Smooth muscle cell (in vitro differentiated cells): ENCODE results near the gene GSPT1. TPM values are rescaled to one million over a fixed set of nuclear protein-coding genes. Genes with fewer than 3 reads are reported as not detected.
A peak's percentile ranks its signal among the peaks of the same experiment; 100 is the strongest.
"Not testable (repeated sequence)": the region's sequence is repeated elsewhere in the genome, so short reads cannot be mapped to it uniquely, and the experiment has no call there.

ENCODE experiments used
- DNase-seq: peaks from one replicate; lab custom pipeline; 2025; ENCODE audit not compliant: unreplicated experiment; lab: John Stamatoyannopoulos, UW
- H2AFZ ChIP-seq: fragments of 200-600 bp; sonication (generic); 2 replicates; pipeline ENCODE4 v1.6.0; 2016; ENCODE audit warnings: antibody characterized with exemption, low read depth, mild to moderate bottlenecking
- H3F3A ChIP-seq: fragments of 200-600 bp; sonication (generic); 2 replicates; pipeline ENCODE4 v1.6.0; 2017; ENCODE audit warnings: antibody characterized with exemption, low read depth
- H3K27ac ChIP-seq: fragments of 200-600 bp; sonication (generic); 2 replicates; pipeline ENCODE4 v1.5.1; 2016; ENCODE audit warnings: low read depth, mild to moderate bottlenecking
- H3K27me3 ChIP-seq: fragments of 200-600 bp; sonication (generic); 2 replicates; pipeline ENCODE4 v1.6.1; 2016; ENCODE audit warnings: low read depth, mild to moderate bottlenecking
- H3K36me3 ChIP-seq: fragments of 200-600 bp; sonication (generic); 2 replicates; pipeline ENCODE4 v1.5.1; 2016; ENCODE audit warnings: low read depth
- H3K4me1 ChIP-seq: fragments of 200-600 bp; sonication (generic); 2 replicates; pipeline ENCODE4 v1.5.1; 2016; ENCODE audit warnings: low read depth
- H3K4me2 ChIP-seq: fragments of 200-600 bp; sonication (generic); 2 replicates; pipeline ENCODE4 v1.6.0; 2016; ENCODE audit warnings: mild to moderate bottlenecking
- H3K4me3 ChIP-seq: fragments of 200-600 bp; sonication (generic); 2 replicates; pipeline ENCODE4 v1.5.1; 2016; ENCODE audit warnings: mild to moderate bottlenecking
- H3K79me2 ChIP-seq: fragments of 200-600 bp; sonication (generic); 2 replicates; pipeline ENCODE4 v1.6.0; 2016; ENCODE audit warnings: low read depth, mild to moderate bottlenecking
- H3K9ac ChIP-seq: fragments of 200-600 bp; sonication (generic); 2 replicates; pipeline ENCODE4 v1.6.0; 2016; ENCODE audit warnings: low read depth
- H3K9me3 ChIP-seq: fragments of 200-600 bp; sonication (generic); replicated peaks from 2 replicates; pipeline ENCODE4 v1.5.1; 2016; ENCODE audit warnings: low read depth
- H4K20me1 ChIP-seq: fragments of 200-600 bp; sonication (generic); 2 replicates; pipeline ENCODE4 v1.6.0; 2016; ENCODE audit warnings: low read depth
- WGBS: methylation state at CpG from one replicate; pipeline ENCODE4 v1.1.7; 2016; ENCODE audit warnings: low lambda C conversion rate; 5-methylcytosine and 5-hydroxymethylcytosine counted together
- polyA plus RNA-seq: library from polyadenylated mRNA; unstranded; fragments of >200 nt; fragmentation: Nextera tagmentation; extraction: Ambion mirVana; gene quantifications from 2 replicates; pipeline ENCODE4 v1.2.1, GENCODE V29; 2016
- total RNA-seq: library from RNA; depleted of rRNA; stranded (reverse); fragments of >200 nt; gene quantifications from 2 replicates; pipeline ENCODE4 v1.2.3, GENCODE V29; 2014
- TF ChIP-seq, protein P1 (sequence below): fragments of 200-600 bp; sonication (generic); IDR thresholded peaks from 2 replicates; pipeline ENCODE4 v1.5.1; 2017; ENCODE audit warnings: borderline replicate concordance, mild to moderate bottlenecking, antibody characterized with exemption; ENCODE audit not compliant: insufficient read depth, poor library complexity, severe bottlenecking

GSPT1 gene
- total and polyA plus RNA-seq, 2 experiments from 2014 or later: 79.1 to 85.4 TPM

DNA sequence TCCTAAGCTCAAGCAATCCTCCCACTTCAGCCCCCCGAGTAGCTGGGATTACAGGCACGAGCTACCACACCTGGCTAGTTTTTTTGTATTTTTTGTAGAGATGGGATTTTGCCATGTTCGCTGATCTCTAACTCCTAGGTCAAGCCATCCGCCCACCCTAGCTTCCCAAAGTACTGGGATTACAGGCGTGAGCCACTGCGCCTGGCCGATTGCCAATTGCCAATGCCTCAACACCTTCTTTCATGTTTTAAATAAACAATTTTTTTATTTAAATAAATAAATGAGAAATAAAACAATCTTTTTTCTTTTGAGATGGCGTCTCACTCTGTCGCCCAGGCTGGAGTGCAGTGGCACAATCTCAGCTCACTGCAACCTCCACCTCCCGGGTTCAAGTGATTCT is 8.3 kb upstream of the GSPT1 start:
- 92% methylated on average over 10 of the region's 10 CpGs for WGBS
- not testable (repeated sequence) for H3K27ac ChIP-seq, H4K20me1 ChIP-seq, H2AFZ ChIP-seq, H3K4me1 ChIP-seq, H3K4me2 ChIP-seq, H3F3A ChIP-seq, DNase-seq, H3K4me3 ChIP-seq, H3K9me3 ChIP-seq, H3K27me3 ChIP-seq, H3K9ac ChIP-seq, H3K36me3 ChIP-seq, H3K79me2 ChIP-seq

DNA sequence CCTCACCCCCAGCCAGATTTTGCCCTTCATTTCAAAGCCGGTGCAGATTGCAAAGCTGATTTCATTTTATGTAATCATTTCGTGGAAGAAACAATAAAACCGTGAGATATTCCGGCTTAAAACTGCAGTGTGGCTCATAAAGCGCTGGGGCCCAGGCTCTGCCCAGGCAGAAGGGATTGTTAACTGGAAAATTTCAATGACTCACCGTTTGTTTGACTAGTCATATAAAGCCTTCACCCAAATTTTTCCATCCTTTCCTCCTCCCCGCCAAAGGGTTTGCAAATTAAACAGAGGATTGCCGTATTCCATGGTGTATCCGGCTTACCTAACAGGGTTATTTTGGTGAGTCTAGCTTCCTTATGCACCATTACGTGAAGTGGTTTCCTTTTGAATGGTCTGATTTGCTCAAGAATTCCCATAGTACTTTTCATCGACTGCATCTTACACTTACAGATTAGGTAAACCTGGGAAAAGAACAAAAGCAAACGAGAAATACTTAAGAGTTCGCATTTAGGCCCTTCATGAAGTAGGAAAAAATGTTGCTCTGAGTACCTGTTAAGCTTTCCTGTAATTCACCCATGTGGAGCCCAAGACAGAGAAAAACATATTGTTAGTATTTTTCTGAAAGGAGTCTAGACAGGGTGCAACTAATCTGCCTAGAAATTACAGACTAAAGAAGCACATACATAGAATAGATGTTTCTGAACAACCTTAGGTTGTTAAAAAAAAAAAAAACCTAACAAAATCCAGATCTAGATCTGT is 949 bp upstream of the GSPT1 start:
- peak overlapping the region; percentile 67 for H3K4me3 ChIP-seq
- peaks cover 30% of the 10 kb centered on the region for H4K20me1 ChIP-seq
- TF ChIP-seq, protein P1, sequence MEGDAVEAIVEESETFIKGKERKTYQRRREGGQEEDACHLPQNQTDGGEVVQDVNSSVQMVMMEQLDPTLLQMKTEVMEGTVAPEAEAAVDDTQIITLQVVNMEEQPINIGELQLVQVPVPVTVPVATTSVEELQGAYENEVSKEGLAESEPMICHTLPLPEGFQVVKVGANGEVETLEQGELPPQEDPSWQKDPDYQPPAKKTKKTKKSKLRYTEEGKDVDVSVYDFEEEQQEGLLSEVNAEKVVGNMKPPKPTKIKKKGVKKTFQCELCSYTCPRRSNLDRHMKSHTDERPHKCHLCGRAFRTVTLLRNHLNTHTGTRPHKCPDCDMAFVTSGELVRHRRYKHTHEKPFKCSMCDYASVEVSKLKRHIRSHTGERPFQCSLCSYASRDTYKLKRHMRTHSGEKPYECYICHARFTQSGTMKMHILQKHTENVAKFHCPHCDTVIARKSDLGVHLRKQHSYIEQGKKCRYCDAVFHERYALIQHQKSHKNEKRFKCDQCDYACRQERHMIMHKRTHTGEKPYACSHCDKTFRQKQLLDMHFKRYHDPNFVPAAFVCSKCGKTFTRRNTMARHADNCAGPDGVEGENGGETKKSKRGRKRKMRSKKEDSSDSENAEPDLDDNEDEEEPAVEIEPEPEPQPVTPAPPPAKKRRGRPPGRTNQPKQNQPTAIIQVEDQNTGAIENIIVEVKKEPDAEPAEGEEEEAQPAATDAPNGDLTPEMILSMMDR: no peak
- WGBS: 37% methylated on average over 13 of the region's 13 CpGs
- H2AFZ ChIP-seq: peak overlapping the region; percentile 90
- H3K27ac ChIP-seq: peak overlapping the region; percentile 77
- H3K9me3 ChIP-seq: no peaks in the 10 kb centered on the region
- no peaks in the 10 kb centered on the region for H3F3A ChIP-seq
- peak overlapping the region; percentile 39 for H3K9ac ChIP-seq
- no peaks in the 10 kb centered on the region for H3K27me3 ChIP-seq
- H3K36me3 ChIP-seq: no peaks in the 10 kb centered on the region
- peak overlapping the region; percentile 86 for H3K4me2 ChIP-seq
- peaks cover 33% of the 10 kb centered on the region for H3K79me2 ChIP-seq
- H3K4me1 ChIP-seq: peaks cover 22% of the 10 kb centered on the region
- no peak for DNase-seq

DNA sequence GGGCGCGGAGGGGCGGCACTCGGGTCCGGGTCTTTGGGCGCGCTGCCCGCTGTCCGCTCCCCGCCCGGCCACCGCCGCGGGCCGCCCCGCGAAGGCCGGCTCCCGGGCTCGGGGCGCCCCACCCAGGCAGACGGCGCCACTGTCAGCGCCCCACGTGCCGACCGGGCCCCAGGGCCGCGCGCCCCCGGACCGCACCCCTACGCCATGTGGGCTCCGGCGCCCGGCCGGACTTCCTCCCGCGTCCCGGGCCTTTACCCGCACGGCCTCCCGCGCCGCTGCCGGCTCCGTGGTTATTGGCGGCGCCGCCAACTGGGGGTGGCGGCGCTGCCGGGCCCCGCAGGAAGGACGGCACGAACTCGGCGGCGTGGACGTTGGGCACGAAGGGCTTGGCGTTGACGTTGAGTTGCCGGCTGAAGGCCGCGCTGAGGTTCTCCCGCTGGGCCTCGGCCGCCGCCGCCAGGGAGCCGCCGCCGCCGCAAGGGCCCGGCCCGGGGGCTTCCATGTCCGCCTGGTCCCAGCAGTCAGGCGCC is 577 bp downstream of the GSPT1 start:
- Histone ChIP-seq H3K4me1 (peaks cover 22% of the 10 kb centered on the region), H4K20me1 (peaks cover 45% of the 10 kb centered on the region), H3F3A (peaks cover 1% of the 10 kb centered on the region), H3K4me3 (peak overlapping the region; percentile 67), H3K9me3 (no peaks in the 10 kb centered on the region), H3K27ac (peak overlapping the region; percentile 86), H3K27me3 (no peaks in the 10 kb centered on the region), H3K79me2 (peaks cover 48% of the 10 kb centered on the region), H3K4me2 (peak overlapping the region; percentile 98), H2AFZ (peak overlapping the region; percentile 83), H3K9ac (peak overlapping the region; percentile 88), H3K36me3 (no peaks in the 10 kb centered on the region)
- under 1% methylated on average over 45 of the region's 79 CpGs for WGBS
- TF ChIP-seq, protein P1: peak; percentile 17
- peak; percentile 63 for DNase-seq

DNA sequence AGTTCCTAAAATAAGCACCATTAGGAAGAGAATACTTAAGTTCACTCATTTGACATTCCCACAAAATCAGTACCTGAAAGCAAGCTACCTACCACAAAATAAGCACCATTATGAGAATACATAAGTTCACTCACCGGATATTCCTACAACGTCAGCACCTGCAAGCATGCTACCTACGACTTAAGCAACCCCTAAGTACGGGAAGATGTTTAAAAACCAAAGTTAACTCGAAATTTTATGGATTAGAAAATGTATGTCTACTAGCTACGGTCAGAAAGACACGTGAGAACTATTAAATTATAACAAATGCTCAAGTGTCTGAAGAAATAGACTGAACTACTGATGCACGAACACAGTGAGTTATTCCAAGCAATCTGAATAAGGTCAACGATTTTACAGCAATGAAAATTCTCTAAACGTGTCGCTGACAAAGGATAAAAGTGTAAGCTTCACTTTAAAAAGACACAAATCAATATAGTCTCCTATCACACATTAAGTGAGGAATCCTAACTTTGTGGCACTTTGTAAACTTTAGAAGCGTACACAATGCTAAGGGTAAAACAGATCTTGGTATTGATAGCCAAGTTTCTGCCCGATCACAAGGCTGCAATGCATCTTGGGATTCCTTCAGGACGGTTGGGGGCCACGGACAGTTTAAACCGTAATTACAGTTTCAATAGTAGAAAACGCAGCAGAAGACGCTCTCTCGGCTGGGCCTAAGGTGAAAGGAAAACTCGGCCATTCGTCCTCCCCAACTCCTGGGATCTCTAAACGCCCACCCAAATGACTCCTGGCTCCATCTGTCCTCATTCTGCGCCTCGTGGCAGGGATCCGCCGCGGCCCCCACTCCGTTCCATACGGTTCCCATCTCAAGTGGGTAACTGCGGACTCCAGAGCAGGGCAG is 1.3 kb downstream of the GSPT1 start:
- DNase-seq: no peak
- H2AFZ ChIP-seq: peak overlapping the region; percentile 72
- H3K27me3 ChIP-seq: no peaks in the 10 kb centered on the region
- peak overlapping the region; percentile 98 for H3K4me2 ChIP-seq
- peak overlapping the region; percentile 67 for H3K4me3 ChIP-seq
- peaks cover 55% of the 10 kb centered on the region for H3K79me2 ChIP-seq
- peaks cover 22% of the 10 kb centered on the region for H3K4me1 ChIP-seq
- TF ChIP-seq, protein P1: no peak
- H3F3A ChIP-seq: peaks cover 5% of the 10 kb centered on the region
- no peaks in the 10 kb centered on the region for H3K9me3 ChIP-seq
- peak overlapping the region; percentile 86 for H3K27ac ChIP-seq
- peak overlapping the region; percentile 88 for H3K9ac ChIP-seq
- no peaks in the 10 kb centered on the region for H3K36me3 ChIP-seq
- H4K20me1 ChIP-seq: peaks cover 52% of the 10 kb centered on the region
- 7% methylated on average over 30 of the region's 30 CpGs for WGBS
